ENCODE data around the gene CCDC89.
"Not testable (repeated sequence)": the region's sequence is repeated elsewhere in the genome, so short reads cannot be mapped to it uniquely, and the experiment has no call there.

CCDC89 gene

DNA sequence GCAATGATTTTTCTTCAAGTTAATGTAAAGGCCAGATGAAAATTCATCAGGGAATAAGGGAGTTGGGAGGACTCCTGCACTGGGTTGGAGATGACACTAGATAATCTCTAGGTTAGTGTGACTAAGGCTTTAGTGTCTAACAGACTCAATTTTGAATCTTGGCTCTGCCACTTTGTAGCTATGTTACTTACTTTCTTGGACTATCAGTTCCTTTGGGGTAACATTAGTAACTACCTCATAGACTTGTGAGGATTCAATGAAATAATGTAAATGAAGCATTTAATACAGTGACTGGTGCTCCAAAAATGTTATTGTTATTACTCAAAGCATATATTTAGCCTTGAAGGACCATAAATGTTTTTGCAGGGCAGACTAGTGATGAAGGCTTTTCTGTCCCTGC is 9.6 kb upstream of the CCDC89 start:
- H3K4me3 ChIP-seq (ENCODE audit: low read depth, low read length) = no peak overlapping the region
- no peak for DNase-seq (ENCODE audit: low read depth)

DNA sequence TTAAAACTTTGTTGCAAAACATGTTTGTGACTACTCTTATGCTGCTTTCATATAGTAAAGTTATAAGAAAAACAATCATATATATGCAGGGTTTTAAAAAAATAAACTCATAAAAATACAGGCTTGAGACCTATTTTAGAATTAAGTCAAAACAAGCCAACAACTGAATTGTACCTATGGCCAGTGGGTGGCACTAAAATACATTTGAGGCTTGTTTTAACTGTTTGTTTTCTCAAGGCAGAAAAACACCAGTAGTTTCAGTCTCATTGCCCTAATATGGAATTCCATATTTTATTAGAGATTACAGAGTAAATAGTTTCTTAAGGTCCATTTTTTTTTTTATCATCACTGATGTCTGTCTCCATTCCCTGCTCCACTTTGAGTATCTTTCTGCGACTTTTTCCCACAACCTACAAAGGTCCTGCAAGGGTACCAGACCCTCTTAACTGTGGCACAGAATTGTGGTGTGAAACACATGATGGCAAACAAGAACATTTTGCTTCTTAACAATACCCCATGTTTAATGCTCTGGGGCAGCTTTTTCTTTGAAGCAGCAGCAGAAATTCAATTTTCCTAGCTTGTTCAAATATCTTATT is 8.5 kb upstream of the CCDC89 start:
- DNase-seq (ENCODE audit: low read depth) = peak; percentile 23
- H3K4me3 ChIP-seq (ENCODE audit: low read depth, low read length) = no peak overlapping the region

DNA sequence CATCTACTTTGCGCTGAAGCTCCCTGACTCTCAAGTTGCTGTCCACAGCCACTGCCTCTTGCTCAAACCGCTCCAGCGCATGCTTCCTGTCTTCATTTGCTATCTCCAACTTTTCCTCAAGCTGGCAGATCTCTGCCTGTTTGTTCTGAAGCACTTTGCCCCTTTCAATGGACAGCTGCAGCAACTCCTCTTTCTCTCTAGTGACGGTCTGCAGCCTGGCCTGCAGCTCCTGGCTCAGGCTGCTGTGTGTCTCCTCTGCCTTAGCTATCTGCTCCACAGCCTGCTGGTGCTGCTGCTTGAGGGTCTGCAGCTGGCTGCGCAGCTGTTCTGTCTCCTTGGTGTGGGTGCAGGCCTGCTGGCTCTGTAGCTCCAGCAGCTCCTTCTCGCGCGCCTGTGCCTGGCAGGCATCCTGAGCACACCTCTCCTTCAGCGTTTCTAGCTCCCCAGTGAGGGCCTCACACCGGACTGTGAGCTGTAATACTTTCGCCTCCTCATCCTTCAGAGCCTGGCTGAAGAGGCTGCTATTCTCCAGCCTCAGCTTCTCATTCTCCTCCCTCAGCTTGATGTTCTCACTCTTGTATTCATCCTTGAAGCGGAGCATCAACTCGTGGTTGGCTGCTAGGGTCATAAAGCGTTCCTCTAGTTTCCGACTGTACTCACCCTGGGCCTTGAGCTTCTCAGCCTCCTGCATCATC is 723 bp downstream of the CCDC89 start:
- H3K4me3 ChIP-seq (ENCODE audit: low read depth, low read length) = peak overlapping the region; percentile 57
- DNase-seq (ENCODE audit: low read depth) = peak; percentile 36

DNA sequence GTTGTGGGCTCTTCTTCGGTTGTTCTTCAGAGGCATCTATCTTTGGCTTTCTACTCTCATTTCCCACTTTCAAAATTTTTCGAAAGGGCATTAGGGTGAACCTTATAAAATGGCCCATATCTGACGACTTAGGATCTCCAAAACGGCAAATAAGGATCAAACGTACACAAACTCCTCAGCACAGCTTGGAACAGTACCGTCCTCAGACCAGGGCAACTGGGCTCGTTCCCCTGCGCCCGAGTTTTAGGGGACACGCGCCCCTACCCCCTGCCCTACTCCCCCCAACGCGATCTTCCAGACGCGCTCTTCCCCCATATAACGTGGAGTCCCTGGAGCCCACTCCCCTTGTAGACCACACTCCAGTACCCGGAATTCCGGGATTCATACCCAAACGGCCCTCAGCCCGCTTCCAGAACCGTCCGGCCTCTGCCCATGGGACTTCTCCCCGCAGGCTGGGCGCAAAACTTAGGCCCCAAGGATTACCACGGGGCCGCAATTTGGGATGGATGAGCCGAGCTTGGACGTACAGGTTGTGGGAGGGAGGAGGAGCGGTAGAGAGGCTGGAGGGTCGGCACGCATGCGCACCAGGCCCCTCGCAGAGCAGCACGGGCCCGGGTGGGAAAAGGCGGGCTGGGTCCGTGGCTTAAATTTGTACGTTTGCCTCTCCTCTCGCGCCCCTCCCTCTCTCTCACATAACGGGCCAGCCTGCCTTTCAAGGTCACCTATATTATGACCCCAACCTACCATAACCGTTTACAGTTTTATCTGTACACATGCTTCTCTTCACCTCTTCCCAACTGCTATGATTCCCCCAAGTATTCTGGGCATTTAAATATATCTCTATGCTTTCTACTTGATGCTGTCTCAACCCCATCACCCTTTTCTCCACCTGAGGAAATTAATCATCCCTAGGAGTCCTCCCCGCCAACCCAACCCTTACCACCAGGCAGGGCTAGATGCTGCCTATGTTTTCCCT is 3.4 kb downstream of the CCDC89 start:
- no peak for DNase-seq (ENCODE audit: low read depth)
- H3K4me3 ChIP-seq (ENCODE audit: low read depth, low read length) = peak overlapping the region; percentile 66

DNA sequence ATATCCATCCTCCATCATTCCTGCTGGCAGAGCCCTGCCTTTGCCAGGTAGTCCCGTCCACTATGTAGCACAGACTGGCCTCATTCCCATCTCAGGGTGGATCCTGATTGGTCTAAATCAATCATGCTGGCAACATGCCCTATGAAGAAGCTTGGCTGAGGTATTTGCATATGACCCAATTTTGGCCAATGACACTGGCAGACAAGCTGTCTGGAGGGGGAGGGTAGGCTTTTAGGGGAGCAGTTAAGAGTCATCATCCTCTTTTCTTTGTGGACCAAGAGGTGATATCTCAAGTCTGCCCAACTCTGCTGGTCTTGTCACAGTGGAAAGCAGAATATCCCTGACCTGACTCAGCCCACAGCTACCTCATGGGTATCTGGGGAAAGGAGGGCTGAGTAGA is 5.1 kb downstream of the CCDC89 start:
- H3K4me3 ChIP-seq (ENCODE audit: low read depth, low read length) = no peak overlapping the region
- no peak for DNase-seq (ENCODE audit: low read depth)

DNA sequence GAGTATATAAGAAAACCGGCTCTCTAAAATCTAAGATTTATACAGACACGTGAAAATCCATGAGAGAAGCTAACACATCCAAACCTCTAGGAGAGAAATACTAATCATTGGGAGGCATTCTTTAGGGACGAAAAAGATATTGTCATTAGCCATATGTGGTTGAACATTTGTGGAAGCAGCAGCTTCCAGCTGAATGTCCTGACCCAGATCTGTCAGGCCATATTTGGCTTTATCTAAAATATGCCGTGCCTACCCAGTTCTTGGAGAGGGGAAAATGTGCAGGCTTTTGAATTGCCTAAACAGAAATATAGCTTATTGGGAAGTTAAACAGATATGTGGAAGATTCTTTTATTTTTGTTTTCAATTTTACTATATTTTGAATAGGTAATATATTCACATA is 6.4 kb downstream of the CCDC89 start:
- DNase-seq (ENCODE audit: low read depth) = no peak
- H3K4me3 ChIP-seq (ENCODE audit: low read depth, low read length) = no peak overlapping the region

DNA sequence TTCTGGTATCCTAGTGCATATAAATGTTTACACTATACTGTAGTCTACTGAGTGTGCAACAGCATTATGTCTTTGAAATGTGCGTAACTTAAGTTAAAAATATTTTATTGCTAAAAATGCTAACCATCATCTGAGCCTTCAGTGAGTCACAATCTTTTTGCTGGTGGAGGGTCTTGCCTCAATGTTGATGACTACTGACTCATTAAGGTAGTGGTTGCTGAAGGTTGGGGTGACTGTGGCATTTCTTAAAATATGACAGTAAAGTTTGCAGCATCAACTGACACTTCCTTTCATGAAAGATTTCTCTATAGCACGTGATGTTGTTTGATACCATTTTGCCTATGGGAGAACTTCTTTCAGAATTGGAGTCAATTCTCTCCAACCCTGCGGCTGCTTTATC is 12.6 kb downstream of the CCDC89 start:
- DNase-seq (ENCODE audit: low read depth) = no peak
- no peak overlapping the region for H3K4me3 ChIP-seq (ENCODE audit: low read depth, low read length)

DNA sequence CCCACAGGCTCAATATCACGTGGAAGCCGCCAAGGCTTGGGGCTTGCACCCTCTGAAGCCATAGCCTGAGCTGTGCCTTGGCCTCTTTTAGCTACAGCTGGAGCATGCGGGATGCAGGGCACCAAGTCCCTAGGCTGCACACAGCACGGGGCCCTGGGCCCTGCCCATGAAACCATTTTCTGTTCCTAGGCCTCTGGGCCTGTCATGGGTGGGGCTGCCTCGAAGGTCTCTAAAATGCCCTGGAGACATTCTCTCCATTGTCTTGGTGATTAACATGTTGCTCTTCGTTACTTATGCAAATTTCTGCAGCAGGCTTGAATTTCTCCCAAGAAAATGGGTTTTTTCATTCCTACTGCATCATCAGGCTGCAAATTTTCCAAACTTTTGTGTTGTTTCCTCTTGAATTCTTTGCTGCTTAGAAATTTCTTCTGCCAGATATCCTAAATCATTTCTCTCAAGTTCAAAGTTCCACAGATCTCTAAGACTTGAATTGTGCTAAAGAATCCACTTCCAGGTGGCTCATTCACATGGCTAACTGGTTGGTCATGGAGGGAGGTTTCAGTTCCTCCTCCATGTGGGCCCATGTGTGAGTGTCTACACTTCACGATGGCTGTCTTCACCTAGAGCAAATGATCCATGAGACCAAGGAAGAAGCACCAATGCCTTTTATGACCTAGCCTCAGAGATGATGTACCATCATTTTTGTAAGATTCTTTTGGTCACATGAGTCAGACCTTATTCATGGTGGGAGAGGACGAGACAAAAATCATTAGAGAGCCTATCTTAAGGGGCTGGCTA is 13.7 kb downstream of the CCDC89 start:
- no peak overlapping the region for H3K4me3 ChIP-seq (ENCODE audit: low read depth, low read length)
- DNase-seq (ENCODE audit: low read depth) = no peak

DNA sequence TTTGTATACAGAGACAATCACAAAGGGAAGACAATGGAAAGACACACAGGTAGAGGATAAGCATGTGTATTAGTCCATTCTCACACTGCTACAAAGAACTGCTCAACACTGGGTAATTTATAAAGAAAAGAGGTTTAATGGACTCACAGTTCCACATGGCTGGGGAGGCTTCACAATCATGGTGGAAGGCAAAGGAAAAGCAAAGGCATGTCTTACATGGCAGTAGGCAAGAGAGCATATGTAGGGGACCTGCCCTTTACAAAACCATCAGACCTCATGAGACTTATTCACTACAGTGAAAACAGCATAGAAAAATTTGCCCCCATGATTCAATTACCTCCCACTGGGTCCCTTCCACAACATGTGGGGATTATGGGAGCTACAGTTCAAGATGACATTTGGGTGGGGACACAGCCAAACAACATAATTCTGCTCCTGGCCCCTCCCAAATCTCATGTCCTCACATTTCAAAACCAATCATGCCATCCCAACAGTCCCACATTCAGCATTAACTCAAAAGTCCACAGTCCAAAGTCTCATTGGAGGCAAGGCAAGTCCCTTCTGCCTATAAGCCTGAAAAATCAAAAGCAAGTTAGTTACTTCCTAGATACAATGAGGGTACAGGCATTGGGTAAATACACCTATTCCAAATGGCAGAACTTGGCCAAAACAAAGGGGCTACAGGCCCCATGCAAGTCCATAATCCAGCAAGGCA is 14.9 kb downstream of the CCDC89 start:
- not testable (repeated sequence) for DNase-seq (ENCODE audit: low read depth); H3K4me3 ChIP-seq (ENCODE audit: low read depth, low read length)

DNA sequence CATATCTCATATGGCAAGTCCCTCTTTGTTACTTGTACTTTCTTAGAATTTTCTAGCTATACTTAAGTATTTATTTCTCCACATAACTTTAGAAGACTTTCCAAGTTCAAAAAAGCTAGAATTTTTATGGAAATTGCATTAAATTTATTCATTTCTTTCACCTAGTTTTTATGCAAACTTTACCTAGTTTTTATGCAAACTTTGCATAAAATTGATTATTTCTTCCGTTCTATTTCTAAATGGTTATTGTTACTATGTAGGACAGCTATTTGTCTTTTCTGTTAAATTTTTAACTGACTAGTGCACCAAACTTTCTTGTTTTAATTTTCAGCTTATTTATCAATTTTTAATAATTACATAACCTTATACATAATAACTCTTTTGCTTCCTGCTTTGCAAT is 17.8 kb downstream of the CCDC89 start:
- no peak for DNase-seq (ENCODE audit: low read depth)

DNA sequence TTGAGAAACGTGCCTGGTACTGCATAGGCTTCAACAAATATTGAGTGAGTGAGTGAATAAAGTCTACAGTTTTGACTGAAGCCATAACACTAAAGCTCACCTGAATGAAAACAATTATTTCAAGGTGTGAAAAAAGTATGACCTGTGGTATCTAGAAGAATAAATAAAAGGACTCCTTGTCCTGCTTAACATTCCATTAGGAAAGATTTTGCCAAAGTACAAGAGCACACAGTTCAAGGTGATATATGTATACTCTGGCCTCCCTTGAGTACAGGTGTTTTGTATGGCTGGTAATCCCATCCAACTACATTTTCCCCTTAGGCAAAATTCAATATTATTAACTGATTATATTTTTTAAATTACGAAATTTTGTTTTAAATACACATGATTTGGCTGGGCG is 19.3 kb downstream of the CCDC89 start:
- H3K4me3 ChIP-seq (ENCODE audit: low read depth, low read length) = no peak overlapping the region
- no peak for DNase-seq (ENCODE audit: low read depth)

More for the DNA sequence above, 17.8 kb downstream of the CCDC89 start:
- no peak overlapping the region for H3K4me3 ChIP-seq (ENCODE audit: low read depth, low read length)

DNA sequence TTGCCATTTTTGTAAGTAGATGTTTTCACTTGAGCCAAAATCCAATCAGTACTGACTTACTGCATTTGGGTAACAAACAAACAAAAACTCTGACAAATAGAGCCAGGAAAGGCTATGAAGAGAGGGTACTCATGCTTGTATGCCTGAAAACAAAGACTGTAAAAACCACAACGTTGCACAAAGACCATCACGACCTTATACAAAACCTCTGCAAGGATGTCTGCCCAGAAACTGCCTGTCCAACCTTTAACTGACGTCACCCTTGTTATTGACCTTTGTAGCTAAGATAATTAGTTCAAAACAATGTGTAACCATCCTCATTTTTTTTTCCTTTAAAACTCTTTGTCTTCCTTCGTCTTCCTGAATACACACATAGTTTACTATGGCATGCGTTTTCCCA is 20.3 kb downstream of the CCDC89 start:
- no peak for DNase-seq (ENCODE audit: low read depth)
- H3K4me3 ChIP-seq (ENCODE audit: low read depth, low read length) = no peak overlapping the region

DNA sequence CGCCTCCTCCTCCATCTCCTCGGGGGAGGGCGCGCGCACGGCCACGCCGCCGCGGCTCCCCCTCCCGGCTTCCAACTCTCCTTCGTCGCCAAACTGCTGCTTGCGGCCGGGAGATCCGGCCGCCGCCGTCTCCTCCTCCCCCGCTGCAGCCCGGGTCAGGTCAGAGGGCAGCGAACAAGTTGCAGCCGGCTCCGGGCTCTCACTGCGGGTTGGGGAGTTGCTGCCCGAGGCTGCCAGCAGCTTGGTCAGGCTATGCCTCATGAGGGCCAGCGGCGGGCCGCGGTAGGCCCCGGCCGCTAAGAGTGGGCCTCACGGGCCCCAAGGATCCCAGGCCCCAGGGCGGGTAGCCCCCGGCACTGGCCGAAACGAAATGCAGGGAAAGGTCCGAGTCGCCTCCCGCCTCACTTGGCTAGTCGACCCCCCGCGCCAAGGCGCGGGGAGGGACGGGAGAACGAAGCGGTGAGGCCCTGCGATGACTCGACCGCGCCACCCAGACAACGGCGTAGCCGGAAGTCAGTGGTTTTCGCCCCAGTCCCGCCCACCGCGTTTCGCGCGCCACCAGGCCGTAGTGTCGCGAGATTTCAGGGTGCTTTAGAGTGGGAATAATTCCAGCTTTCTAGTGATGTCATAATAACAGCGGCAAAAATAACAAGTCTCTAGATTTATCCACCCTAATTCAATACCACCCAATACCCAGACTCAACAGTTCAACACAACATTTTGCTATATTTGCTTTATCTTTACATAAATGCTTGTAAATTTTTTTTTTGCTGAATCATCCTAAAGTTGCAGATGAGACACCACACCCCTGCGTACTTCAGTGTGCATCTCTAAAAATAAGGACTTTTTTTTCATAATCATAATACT is 21.1 kb downstream of the CCDC89 start, which contains the start of gene CREBZF:
CREBZF (minus strand) TSS at position 515 of the 867 bp plus-strand sequence; CDS start at position 261, 254 bp downstream.
- peak; percentile 85 for DNase-seq (ENCODE audit: low read depth)
- peak within 1 kb of the TSS; percentile 91 for H3K4me3 ChIP-seq (ENCODE audit: low read depth, low read length)

DNA sequence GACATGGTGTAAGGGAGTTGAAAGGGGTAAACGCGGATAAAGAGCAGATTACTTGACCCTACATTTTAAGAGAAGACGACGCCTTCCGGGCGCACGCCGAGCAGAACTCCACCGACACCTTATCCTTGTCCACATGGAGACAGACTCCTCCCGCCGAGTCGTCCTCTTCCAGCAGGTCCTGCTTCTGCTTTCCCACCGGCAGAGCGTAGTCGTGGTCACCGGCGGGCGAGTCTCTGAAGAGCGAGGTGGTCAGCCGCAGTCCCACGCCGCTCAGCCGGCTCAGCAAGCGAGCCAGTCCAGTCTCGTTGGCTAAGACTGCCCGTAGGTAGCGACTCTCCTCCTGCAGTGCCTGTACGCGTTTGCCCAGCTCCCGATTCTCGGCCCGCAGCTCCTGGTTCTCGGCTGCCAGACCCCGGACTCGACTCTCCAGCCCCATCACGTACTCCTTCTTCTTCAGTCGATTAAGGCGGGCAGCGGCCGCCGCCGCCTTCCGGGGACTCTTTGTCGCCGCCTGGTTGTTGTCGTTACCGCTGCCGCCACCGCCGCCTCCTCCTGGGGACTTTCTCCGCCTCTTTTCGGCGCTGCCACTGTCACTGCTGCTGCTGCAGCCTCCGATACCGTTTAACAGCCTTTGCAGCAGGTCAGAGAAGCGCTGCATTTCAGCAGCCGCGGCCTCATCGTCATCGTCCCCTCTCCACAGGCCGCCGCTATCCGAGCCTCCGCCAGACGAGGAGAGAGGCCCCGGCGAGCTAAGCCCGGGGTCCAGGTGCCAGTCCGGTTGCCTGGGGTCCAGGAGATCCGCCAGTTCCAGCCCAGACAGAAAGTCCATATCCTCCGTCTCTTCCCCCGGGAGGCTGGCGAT is 22.0 kb downstream of the CCDC89 start:
- H3K4me3 ChIP-seq (ENCODE audit: low read depth, low read length) = peak overlapping the region; percentile 91
- DNase-seq (ENCODE audit: low read depth) = no peak

DNA sequence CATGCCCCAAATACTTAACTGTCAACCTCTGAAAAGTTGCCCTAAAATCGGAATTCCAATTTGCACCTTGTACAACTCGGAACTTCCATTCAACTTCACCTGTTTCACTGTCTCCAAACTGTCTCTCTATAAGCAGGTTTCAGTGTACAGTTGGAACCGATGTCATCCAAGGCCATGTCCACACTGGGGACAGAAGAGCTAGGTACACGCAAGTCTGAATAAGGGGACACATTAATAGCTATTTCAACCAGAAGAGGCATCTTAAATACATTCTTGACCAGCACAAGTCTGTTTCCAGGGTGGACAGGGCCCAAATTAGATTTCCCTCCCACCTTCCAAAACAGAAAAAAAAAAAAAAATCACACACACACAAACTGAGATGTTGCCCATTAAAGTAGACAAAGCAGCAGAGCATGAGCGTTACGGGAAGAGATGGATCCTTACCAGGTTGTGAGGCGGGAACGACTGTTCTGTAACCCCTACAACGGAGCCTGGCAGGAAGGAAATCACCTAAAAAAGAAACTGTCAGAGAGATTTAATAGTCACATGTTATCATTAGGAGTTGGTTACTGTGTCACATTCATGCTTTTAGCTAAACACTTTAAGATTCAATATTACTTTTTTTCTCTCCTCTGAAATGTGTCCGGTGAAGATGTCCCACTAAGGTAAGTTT is 22.8 kb downstream of the CCDC89 start:
- DNase-seq (ENCODE audit: low read depth) = no peak

DNA sequence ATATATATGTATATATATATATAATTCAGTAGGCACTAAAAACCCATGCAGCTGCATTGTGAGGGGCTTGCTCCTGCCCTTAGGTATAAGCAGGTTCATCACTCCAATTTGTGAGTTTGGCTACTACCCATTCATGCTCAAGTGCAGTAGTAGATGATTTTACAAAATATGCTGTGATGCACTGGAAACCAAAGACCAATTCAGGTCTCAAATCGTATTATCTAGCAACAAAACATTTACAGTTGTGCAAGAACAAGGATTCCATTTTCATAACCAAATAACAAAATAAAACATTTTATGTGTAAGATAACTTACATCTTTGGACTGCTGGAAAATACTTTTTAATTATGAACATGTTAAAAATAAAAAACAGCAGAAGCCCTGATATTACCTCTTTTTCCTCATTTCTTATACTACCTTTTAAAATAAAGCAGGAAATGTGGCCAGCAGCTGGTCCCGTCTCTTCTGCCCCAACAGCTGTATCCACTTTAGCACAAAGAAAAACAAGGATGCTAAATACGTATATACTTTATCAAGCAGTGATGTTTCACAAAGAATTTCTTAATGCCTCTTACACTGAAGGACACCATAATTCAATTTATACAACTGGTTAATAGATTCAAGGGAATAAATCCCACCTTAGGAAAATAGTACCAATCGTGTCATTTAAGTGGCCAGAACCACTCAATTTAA is 23.9 kb downstream of the CCDC89 start:
- DNase-seq (ENCODE audit: low read depth) = no peak
- peak overlapping the region; percentile 91 for H3K4me3 ChIP-seq (ENCODE audit: low read depth, low read length)

More for the DNA sequence above, 22.8 kb downstream of the CCDC89 start:
- peak overlapping the region; percentile 91 for H3K4me3 ChIP-seq (ENCODE audit: low read depth, low read length)
